Choroid plexus epithelial cell (primary cell): ENCODE results near the gene GSTM2.
A peak's percentile ranks its signal among the peaks of the same experiment; 100 is the strongest.
"Not testable (repeated sequence)": the region's sequence is repeated elsewhere in the genome, so short reads cannot be mapped to it uniquely, and the experiment has no call there.

Source experiments
- DNase-seq: peaks from one replicate; pipeline ENCODE4 v3.0.0-alpha.2; 2010; ENCODE audit warnings: low read depth
- H3K4me3 ChIP-seq: 2 replicates; pipeline ENCODE4 v1.5.1; 2011; ENCODE audit warnings: low read depth, mild to moderate bottlenecking, control low read depth, low read length, moderate library complexity
- CTCF ChIP-seq: conservative IDR thresholded peaks from 2 replicates; pipeline ENCODE4 v1.5.1; 2011; ENCODE audit warnings: low read depth, mild to moderate bottlenecking, control low read depth, inconsistent platforms, low read length, moderate library complexity

The GSTM2 gene

GRCh38 chr1:109659997-109660690, 7.7 kb upstream of the GSTM2 start:
- no peak for TF ChIP-seq CTCF
- H3K4me3 ChIP-seq: no peak overlapping the region
- DNase-seq: peak; percentile 43

GRCh38 chr1:109660691-109661026, 7.2 kb upstream of the GSTM2 start:
- H3K4me3 ChIP-seq, DNase-seq: not testable (repeated sequence)

- no peak overlapping the region for H3K4me3 ChIP-seq
- DNase-seq: no peak
- TF ChIP-seq CTCF: no peak
Observed at GRCh38 chr1:109661391-109661790, 6.5 kb upstream of the GSTM2 start.

- no peak for TF ChIP-seq CTCF
- no peak for DNase-seq
- no peak overlapping the region for H3K4me3 ChIP-seq
Observed at GRCh38 chr1:109664671-109665070, 3.2 kb upstream of the GSTM2 start.

GRCh38 chr1:109668123-109668775, 392 bp downstream of the GSTM2 start:
- TF ChIP-seq CTCF: no peak
- peak overlapping the region; percentile 62 for H3K4me3 ChIP-seq
- DNase-seq: no peak

GRCh38 chr1:109669246-109669948, 1.5 kb downstream of the GSTM2 start:
- H3K4me3 ChIP-seq: no peak overlapping the region
- DNase-seq: no peak
- no peak for TF ChIP-seq CTCF

GRCh38 chr1:109669949-109670302, 2.1 kb downstream of the GSTM2 start:
- not testable (repeated sequence) for DNase-seq, H3K4me3 ChIP-seq

GRCh38 chr1:109671067-109671466, 3.2 kb downstream of the GSTM2 start:
- no peak for TF ChIP-seq CTCF
- DNase-seq: no peak
- no peak overlapping the region for H3K4me3 ChIP-seq

- not testable (repeated sequence) for DNase-seq, H3K4me3 ChIP-seq
Observed at GRCh38 chr1:109673861-109674260, 6.0 kb downstream of the GSTM2 start.

GRCh38 chr1:109676683-109677381, 9.0 kb downstream of the GSTM2 start:
- not testable (repeated sequence) for H3K4me3 ChIP-seq
- peak; percentile 12 for DNase-seq
